Measurements from ENCODE around the gene NPLOC4. TPM values are rescaled to one million over a fixed set of nuclear protein-coding genes. Genes with fewer than 3 reads are reported as not detected.

Gene NPLOC4
- total and polyA plus RNA-seq, 2 of the 13 experiments (the other 11 are each of a cell fraction or from before 2014, with no cell fraction given), result 57.0 to 97.0 TPM

DNA sequence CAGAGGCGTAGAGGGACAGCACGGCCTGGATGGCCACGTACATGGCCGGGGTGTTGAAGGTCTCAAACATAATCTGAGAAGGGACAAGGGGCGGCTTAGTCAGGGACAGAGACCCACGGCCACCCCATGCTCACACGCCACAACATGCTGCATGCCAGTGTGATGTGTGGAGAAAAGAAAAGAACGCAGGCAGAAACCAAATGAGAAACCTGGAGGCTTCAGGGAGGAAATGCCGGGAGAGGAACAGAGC lies 125.4 kb downstream of the NPLOC4 start (continued):
- TF ChIP-seq, protein P1, sequence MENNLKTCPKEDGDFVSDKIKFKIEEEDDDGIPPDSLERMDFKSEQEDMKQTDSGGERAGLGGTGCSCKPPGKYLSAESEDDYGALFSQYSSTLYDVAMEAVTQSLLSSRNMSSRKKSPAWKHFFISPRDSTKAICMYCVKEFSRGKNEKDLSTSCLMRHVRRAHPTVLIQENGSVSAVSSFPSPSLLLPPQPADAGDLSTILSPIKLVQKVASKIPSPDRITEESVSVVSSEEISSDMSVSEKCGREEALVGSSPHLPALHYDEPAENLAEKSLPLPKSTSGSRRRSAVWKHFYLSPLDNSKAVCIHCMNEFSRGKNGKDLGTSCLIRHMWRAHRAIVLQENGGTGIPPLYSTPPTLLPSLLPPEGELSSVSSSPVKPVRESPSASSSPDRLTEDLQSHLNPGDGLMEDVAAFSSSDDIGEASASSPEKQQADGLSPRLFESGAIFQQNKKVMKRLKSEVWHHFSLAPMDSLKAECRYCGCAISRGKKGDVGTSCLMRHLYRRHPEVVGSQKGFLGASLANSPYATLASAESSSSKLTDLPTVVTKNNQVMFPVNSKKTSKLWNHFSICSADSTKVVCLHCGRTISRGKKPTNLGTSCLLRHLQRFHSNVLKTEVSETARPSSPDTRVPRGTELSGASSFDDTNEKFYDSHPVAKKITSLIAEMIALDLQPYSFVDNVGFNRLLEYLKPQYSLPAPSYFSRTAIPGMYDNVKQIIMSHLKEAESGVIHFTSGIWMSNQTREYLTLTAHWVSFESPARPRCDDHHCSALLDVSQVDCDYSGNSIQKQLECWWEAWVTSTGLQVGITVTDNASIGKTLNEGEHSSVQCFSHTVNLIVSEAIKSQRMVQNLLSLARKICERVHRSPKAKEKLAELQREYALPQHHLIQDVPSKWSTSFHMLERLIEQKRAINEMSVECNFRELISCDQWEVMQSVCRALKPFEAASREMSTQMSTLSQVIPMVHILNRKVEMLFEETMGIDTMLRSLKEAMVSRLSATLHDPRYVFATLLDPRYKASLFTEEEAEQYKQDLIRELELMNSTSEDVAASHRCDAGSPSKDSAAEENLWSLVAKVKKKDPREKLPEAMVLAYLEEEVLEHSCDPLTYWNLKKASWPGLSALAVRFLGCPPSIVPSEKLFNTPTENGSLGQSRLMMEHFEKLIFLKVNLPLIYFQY (CRISPR knock-in tag; IDR thresholded peaks at IDR 0.05; ENCODE audit: borderline replicate concordance), result no peak
- TF ChIP-seq SETDB1 (CRISPR knock-in tag; IDR thresholded peaks at IDR 0.05; ENCODE audit: borderline replicate concordance) (no peak), ZNF761 (CRISPR knock-in tag; conservative IDR thresholded peaks at IDR 0.05) (0 out of 2 replicates have a peak, but pooled peaks have one; percentile 22), IRF2 (CRISPR knock-in tag; IDR thresholded peaks at IDR 0.05) (no peak), RFXAP (CRISPR knock-in tag; IDR thresholded peaks at IDR 0.05; ENCODE audit: borderline replicate concordance) (0 out of 2 replicates have a peak, but pooled peaks have one; percentile 15), HIVEP1 (CRISPR knock-in tag; IDR thresholded peaks at IDR 0.05) (no peak), ZIK1 (CRISPR knock-in tag; IDR thresholded peaks at IDR 0.05; ENCODE audit: borderline replicate concordance, low read depth) (no peak), ELF3 (CRISPR knock-in tag; IDR thresholded peaks at IDR 0.05) (no peak), SMYD3 (CRISPR knock-in tag; IDR thresholded peaks at IDR 0.05) (no peak), MYNN (CRISPR knock-in tag; IDR thresholded peaks at IDR 0.05; ENCODE audit: low read depth) (no peak), GATA4 (IDR thresholded peaks at IDR 0.05; ENCODE audit: borderline replicate concordance, low read depth) (0 out of 2 replicates have a peak, but pooled peaks have one; percentile 2), ISL2 (CRISPR knock-in tag; IDR thresholded peaks at IDR 0.05) (no peak), TEAD3 (CRISPR knock-in tag; optimal IDR thresholded peaks at IDR 0.05; ENCODE audit: borderline replicate concordance) (peak; percentile 9), ZNF777 (CRISPR knock-in tag; IDR thresholded peaks at IDR 0.05) (peak; percentile 49; the same call in 1 of the 2 replicates), SATB2 (CRISPR knock-in tag; IDR thresholded peaks at IDR 0.05) (no peak), FOSL1 (CRISPR knock-in tag; IDR thresholded peaks at IDR 0.05; ENCODE audit: borderline replicate concordance) (no peak)
- TF ChIP-seq, protein P2, sequence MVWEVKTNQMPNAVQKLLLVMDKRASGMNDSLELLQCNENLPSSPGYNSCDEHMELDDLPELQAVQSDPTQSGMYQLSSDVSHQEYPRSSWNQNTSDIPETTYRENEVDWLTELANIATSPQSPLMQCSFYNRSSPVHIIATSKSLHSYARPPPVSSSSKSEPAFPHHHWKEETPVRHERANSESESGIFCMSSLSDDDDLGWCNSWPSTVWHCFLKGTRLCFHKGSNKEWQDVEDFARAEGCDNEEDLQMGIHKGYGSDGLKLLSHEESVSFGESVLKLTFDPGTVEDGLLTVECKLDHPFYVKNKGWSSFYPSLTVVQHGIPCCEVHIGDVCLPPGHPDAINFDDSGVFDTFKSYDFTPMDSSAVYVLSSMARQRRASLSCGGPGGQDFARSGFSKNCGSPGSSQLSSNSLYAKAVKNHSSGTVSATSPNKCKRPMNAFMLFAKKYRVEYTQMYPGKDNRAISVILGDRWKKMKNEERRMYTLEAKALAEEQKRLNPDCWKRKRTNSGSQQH (CRISPR knock-in tag; IDR thresholded peaks at IDR 0.05; ENCODE audit: low read depth), result no peak
- TF ChIP-seq, protein P3, sequence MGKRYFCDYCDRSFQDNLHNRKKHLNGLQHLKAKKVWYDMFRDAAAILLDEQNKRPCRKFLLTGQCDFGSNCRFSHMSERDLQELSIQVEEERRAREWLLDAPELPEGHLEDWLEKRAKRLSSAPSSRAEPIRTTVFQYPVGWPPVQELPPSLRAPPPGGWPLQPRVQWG (CRISPR knock-in tag; IDR thresholded peaks at IDR 0.05; ENCODE audit: borderline replicate concordance, low read depth), result no peak
- TF ChIP-seq, protein P4, sequence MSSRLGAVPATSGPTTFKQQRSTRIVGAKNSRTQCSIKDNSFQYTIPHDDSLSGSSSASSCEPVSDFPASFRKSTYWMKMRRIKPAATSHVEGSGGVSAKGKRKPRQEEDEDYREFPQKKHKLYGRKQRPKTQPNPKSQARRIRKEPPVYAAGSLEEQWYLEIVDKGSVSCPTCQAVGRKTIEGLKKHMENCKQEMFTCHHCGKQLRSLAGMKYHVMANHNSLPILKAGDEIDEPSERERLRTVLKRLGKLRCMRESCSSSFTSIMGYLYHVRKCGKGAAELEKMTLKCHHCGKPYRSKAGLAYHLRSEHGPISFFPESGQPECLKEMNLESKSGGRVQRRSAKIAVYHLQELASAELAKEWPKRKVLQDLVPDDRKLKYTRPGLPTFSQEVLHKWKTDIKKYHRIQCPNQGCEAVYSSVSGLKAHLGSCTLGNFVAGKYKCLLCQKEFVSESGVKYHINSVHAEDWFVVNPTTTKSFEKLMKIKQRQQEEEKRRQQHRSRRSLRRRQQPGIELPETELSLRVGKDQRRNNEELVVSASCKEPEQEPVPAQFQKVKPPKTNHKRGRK (CRISPR knock-in tag; IDR thresholded peaks at IDR 0.05), result no peak
- TF ChIP-seq, protein P5, sequence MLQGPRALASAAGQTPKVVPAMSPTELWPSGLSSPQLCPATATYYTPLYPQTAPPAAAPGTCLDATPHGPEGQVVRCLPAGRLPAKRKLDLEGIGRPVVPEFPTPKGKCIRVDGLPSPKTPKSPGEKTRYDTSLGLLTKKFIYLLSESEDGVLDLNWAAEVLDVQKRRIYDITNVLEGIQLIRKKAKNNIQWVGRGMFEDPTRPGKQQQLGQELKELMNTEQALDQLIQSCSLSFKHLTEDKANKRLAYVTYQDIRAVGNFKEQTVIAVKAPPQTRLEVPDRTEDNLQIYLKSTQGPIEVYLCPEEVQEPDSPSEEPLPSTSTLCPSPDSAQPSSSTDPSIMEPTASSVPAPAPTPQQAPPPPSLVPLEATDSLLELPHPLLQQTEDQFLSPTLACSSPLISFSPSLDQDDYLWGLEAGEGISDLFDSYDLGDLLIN (CRISPR knock-in tag; IDR thresholded peaks at IDR 0.05; ENCODE audit: borderline replicate concordance), result no peak

Data from HepG2 (cell line).